HepG2 (cell line): ENCODE measurements around the gene MED9. TPM values are rescaled to one million over a fixed set of nuclear protein-coding genes. Genes with fewer than 3 reads are reported as not detected.
A peak's percentile ranks its signal among the peaks of the same experiment; 100 is the strongest.

Experiments used
- AGO1 ChIP-seq: fragments of 200-400 bp; formaldehyde crosslinking; IDR thresholded peaks from 2 replicates; pipeline ENCODE4 v1.6.1; 2017; ENCODE audit warnings: mild to moderate bottlenecking, low read depth, low read length, moderate library complexity; ENCODE audit not compliant: poor library complexity, severe bottlenecking
- ATF7 ChIP-seq, 2 experiments: fragments of 450-650 bp in 1 of 2; sonication (generic) in 1 of 2; formaldehyde crosslinking in 1 of 2; IDR thresholded peaks; 2 replicates each; pipeline versions ENCODE4 v1.4.0 to v1.6.1; 2016 to 2020; ENCODE audit warnings: antibody characterized with exemption in 1 of 2, mild to moderate bottlenecking in 1 of 2, missing genetic modification reagents in 1 of 2
- CEBPB ChIP-seq: IDR thresholded peaks from 2 replicates; pipeline ENCODE4 v1.6.1; 2011; ENCODE audit warnings: low read depth, low read length, improper control_type of control experiment, borderline replicate concordance
- DBP ChIP-seq: sonication (generic); formaldehyde crosslinking; IDR thresholded peaks from 2 replicates; pipeline ENCODE4 v1.4.0; 2020; ENCODE audit warnings: missing genetic modification reagents; ENCODE audit errors: not compliant biosample characterization
- ELF4 ChIP-seq: sonication (generic); formaldehyde crosslinking; IDR thresholded peaks from 2 replicates; pipeline ENCODE4 v1.5.0; 2020; ENCODE audit warnings: missing genetic modification reagents, mild to moderate bottlenecking, moderate library complexity, borderline replicate concordance
- GLMP ChIP-seq: sonication (generic); formaldehyde crosslinking; IDR thresholded peaks from 2 replicates; pipeline ENCODE4 v1.9.0; 2021; ENCODE audit warnings: missing genetic modification reagents, mild to moderate bottlenecking, borderline replicate concordance
- HMGXB3 ChIP-seq: sonication (generic); formaldehyde crosslinking; IDR thresholded peaks from 2 replicates; pipeline ENCODE4 v1.4.0; 2020; ENCODE audit warnings: missing genetic modification reagents, borderline replicate concordance
- MBNL3 ChIP-seq: fragments of 250-450 bp; sonication (Bioruptor Pico); conservative IDR thresholded peaks from 2 replicates; pipeline ENCODE4 v1.8.0; 2022; ENCODE audit warnings: mild to moderate bottlenecking, inconsistent platforms
- MIER3 ChIP-seq: IDR thresholded peaks from 2 replicates; pipeline ENCODE4 v1.6.1; 2016; ENCODE audit warnings: missing compliant biosample characterization, borderline replicate concordance
- MTERF4 ChIP-seq: sonication (generic); formaldehyde crosslinking; IDR thresholded peaks from 2 replicates; pipeline ENCODE4 v1.8.0; 2023; ENCODE audit warnings: mild to moderate bottlenecking, missing genetic modification reagents
- POLR2A ChIP-seq, 2 experiments: IDR thresholded peaks; 2 replicates each; pipeline ENCODE4 v1.6.1; 2011; ENCODE audit warnings: low read depth in 2 of 2, low read length in 2 of 2, mild to moderate bottlenecking in 1 of 2, moderate library complexity in 1 of 2; ENCODE audit not compliant: insufficient read depth in 1 of 2
- PTBP1 ChIP-seq: fragments of 200-400 bp; formaldehyde crosslinking; IDR thresholded peaks from 2 replicates; pipeline ENCODE4 v1.6.1; 2018; ENCODE audit warnings: low read length, low read depth; ENCODE audit not compliant: poor library complexity, severe bottlenecking
- SATB2 ChIP-seq: sonication (generic); formaldehyde crosslinking; IDR thresholded peaks from 2 replicates; pipeline ENCODE4 v1.5.0; 2020; ENCODE audit warnings: missing genetic modification reagents
- SKI ChIP-seq: fragments of 450-650 bp; IDR thresholded peaks from one replicate; pipeline ENCODE4 v1.6.1; 2018; ENCODE audit warnings: mild to moderate bottlenecking; ENCODE audit not compliant: partially characterized antibody
- TFDP2 ChIP-seq: sonication (generic); formaldehyde crosslinking; IDR thresholded peaks from 2 replicates; pipeline ENCODE4 v1.4.0; 2020; ENCODE audit warnings: missing genetic modification reagents
- TOPORS ChIP-seq: sonication (generic); formaldehyde crosslinking; IDR thresholded peaks from 2 replicates; pipeline ENCODE4 v1.8.0; 2023; ENCODE audit warnings: mild to moderate bottlenecking, missing genetic modification reagents
- ZBTB7B ChIP-seq: sonication (generic); formaldehyde crosslinking; IDR thresholded peaks from 2 replicates; pipeline ENCODE4 v1.4.0; 2020; ENCODE audit warnings: missing genetic modification reagents
- ZC3H4 ChIP-seq: sonication (generic); formaldehyde crosslinking; IDR thresholded peaks from 2 replicates; pipeline ENCODE4 v1.4.0; 2020; ENCODE audit warnings: missing genetic modification reagents, borderline replicate concordance
- ZNF781 ChIP-seq: sonication (generic); formaldehyde crosslinking; IDR thresholded peaks from 2 replicates; pipeline ENCODE4 v1.5.1; 2020; ENCODE audit warnings: borderline replicate concordance, mild to moderate bottlenecking, missing genetic modification reagents; ENCODE audit errors: not compliant biosample characterization
- ZZZ3 ChIP-seq: sonication (generic); formaldehyde crosslinking; IDR thresholded peaks from 2 replicates; pipeline ENCODE4 v1.4.0; 2020; ENCODE audit warnings: missing genetic modification reagents, mild to moderate bottlenecking, borderline replicate concordance
- polyA plus RNA-seq, 8 experiments: library from polyadenylated mRNA; depleted of rRNA in 3 of 8; stranded (reverse) in 7 of 8; unstranded in 1 of 8; fragments of >200 nt; fragmentation: Illumina TruSeq in 4 of 8; extraction: Trizol in 4 of 8; gene quantifications; 2 replicates each; pipeline versions ENCODE4 v1.2.1 to v1.2.3, GENCODE V29; 2011 to 2016; ENCODE audit warnings: low read depth in 4 of 8, missing spikeins in 1 of 8, mixed read lengths in 1 of 8; ENCODE audit not compliant: insufficient read depth in 1 of 8
- total RNA-seq, 5 experiments: library from RNA; depleted of rRNA; stranded (reverse); fragments of >200 nt; fragmentation: Illumina TruSeq; extraction: Trizol; gene quantifications; 2 replicates each; pipeline ENCODE4 v1.2.3, GENCODE V29; 2016; ENCODE audit warnings: low read depth in 1 of 5

MED9 gene
- total and polyA plus RNA-seq, 2 of the 13 experiments (the other 11 are each of a cell fraction or from before 2014, with no cell fraction given) = 11.9 to 15.1 TPM

GRCh38 chr17:17445925-17446665 is 30.7 kb upstream of the MED9 start (continued):
- 0 out of 2 replicates have a peak, but pooled peaks have one; percentile 56 for TF ChIP-seq TFDP2 (CRISPR knock-in tag)
- no peak for TF ChIP-seq GLMP
- TF ChIP-seq ZZZ3 = no peak
- TF ChIP-seq SATB2 (CRISPR knock-in tag) = peak; percentile 88; the same call in 1 of the 2 replicates
- TF ChIP-seq ATF7 (IDR thresholded peaks at IDR 0.05) = peak; percentile 30; the same call in 1 of the 2 replicates
- peak; percentile 96 for TF ChIP-seq ATF7 (CRISPR knock-in tag; IDR thresholded peaks at IDR 0.05)
- TF ChIP-seq ZC3H4 (CRISPR knock-in tag) = no peak
- no peak for TF ChIP-seq MBNL3
- TF ChIP-seq ZBTB7B (CRISPR knock-in tag) = peak; percentile 86
- peak; percentile 56; the same call in 1 of the 2 replicates for TF ChIP-seq TOPORS (CRISPR knock-in tag)
- no peak for TF ChIP-seq AGO1
- no peak for TF ChIP-seq DBP (CRISPR knock-in tag)
- TF ChIP-seq HMGXB3 (CRISPR knock-in tag) = no peak
- TF ChIP-seq POLR2A (IDR thresholded peaks at IDR 0.05; ENCODE audit: insufficient read depth in 1 of 2, low read depth in 2 of 2, low read length in 2 of 2) = peak in 1 of 2 experiments; percentile 2; a peak in 1 of 4 replicates
- TF ChIP-seq PTBP1 = no peak
- TF ChIP-seq MTERF4 (CRISPR knock-in tag) = no peak
- TF ChIP-seq MIER3 (CRISPR knock-in tag) = peak; percentile 72; the same call in 1 of the 2 replicates
- TF ChIP-seq ZNF781 (CRISPR knock-in tag) = no peak
- TF ChIP-seq SKI = peak; percentile 98
- peak; percentile 25; the same call in 1 of the 2 replicates for TF ChIP-seq ELF4 (CRISPR knock-in tag)
- no peak for TF ChIP-seq CEBPB
